HG03520 (cell line): ENCODE measurements around the gene UBE2O.
A peak's percentile ranks its signal among the peaks of the same experiment; 100 is the strongest.

ENCODE experiments used
- ATAC-seq: cut with Tn5 transposase; IDR thresholded peaks from one replicate; pipeline ENCODE4 v1.9.1; 2021; ENCODE audit warnings: mild to moderate bottlenecking, moderate library complexity; ENCODE audit not compliant: unreplicated experiment

The UBE2O gene

DNA sequence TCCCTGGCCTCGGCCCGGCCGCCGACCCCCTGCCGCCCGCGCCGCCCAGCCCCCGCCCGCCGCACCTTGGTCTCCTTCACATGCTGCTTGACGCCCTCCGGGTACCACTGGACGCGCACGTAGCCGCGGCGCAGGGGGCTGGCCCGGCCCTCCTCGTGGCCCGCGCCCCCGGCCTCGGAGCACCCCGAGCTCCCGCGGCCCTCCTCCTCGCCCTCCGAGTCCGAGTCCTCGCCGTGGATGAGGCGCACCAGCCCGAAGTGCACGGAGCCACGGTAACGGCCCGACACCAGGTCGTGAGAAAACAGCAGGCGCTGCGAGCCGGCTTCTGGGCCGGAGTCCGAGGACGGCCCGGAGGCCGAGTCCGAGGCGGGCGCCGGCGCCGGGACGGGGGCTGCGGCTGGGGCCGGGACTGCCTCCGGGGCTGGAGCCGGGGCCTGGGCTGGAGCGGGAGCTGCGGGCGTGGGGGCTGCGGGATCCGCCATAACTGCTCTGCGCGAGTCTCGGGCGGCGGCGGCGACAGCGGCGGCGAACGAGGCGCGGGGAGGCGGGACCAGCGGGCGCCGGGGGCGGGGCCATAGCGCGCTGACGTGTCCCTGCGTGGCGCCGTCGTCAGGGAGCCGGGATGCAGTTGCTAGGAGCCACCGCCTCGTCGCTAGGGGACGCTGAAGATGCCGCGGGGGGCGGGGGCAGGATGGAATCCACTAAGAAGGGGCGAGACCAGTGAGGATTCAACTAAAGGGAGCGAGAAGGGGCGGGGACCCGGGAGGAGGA, at the start of gene UBE2O:
Gene UBE2O, minus strand, starts transcription at position 493 of the 771 bp plus-strand sequence. Its CDS starts 11 bp downstream, at position 482.
- ATAC-seq = peak; percentile 90

DNA sequence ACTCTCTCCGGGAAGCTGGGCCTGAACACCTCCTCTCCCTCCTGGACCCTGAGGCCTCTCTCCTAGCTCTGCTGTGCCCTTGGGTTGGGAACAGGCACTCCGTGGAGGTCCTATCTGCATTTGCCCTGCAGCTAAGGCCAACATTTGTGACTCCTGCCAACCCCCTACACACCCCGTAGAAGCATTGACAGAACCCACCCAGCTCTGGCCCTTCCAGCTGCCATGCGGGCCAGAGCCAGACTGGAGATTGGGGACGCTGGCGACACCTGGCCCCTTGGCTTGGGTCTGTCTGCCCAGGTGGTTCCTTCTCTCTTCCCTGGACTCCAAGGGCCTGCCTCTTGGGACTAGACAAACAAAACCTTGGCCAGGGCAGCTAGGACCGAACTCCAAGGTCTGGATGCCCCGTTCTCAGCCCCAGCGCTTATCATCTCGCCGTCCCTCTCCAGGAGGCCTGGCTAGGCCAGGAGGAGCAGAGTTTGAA, 48.9 kb upstream of the UBE2O start:
- ATAC-seq = no peak

GRCh38 chr17:76501018-76501826, 48.3 kb upstream of the UBE2O start, which contains the start of gene RHBDF2:
RHBDF2 (minus strand) TSS chr17:76501423; CDS start chr17:76481524, 19,899 bp downstream.
- peak; percentile 59 for ATAC-seq

DNA sequence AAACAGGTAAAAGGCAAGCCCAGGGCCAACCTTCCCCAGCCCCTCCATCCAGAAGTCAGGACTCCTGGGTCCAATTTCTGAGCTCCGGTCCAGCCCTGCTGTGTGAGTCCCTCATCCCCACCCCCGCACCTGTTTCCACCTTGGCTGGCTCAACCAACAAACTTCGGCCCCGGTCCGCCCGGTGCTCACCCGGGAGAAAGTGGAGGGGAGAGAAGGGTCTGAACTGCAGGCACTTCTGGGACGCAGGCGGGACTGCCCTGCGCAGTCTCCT, 47.7 kb upstream of the UBE2O start:
- peak; percentile 13 for ATAC-seq

- no peak for ATAC-seq
Measured at GRCh38 chr17:76500074-76500746, 47.3 kb upstream of the UBE2O start.

DNA sequence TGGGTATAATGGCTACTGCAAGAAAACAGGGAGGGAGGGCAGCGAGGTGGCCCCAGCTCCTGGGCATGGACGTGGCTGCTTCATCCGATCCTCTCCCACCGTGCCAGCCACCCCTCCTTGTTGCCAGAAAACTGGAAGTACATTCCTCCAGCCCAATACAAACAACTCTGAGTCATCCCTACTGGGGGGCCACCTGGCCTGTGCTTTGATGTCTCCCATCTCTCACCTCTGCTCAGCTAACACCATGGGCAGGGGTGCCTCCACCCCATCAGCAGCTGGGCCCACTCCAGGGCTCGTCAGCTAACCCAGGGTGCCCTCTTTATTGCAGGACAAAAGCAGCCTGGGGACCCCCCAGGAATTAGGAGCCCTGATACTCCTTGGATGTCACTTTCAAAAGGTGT, 46.3 kb upstream of the UBE2O start:
- ATAC-seq = no peak

GRCh38 chr17:76498876-76499251, 45.9 kb upstream of the UBE2O start:
- no peak for ATAC-seq

- no peak for ATAC-seq
Measured at GRCh38 chr17:76497979-76498875, 45.3 kb upstream of the UBE2O start.

GRCh38 chr17:76497699-76497978, 44.7 kb upstream of the UBE2O start:
- no peak for ATAC-seq

DNA sequence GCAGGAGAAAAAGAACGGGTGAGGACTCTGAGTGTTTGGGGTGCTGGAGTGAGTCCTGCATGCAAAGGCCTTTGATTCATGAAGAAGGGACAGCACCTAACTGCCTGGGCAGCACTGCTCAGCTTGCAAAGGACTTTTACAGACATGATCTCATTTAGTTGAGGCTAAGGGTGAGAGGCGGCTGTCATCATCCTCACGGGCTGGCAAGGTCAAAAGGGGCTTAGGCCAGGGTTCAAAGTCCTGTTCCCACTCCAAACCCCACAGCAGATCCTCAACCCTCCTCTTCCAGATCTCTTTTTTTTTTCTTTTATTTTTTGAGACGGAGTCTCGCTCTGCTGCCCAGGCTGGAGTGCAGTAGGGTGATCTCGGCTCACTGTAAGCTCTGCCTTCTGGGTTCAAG, 43.5 kb upstream of the UBE2O start:
- no peak for ATAC-seq

DNA sequence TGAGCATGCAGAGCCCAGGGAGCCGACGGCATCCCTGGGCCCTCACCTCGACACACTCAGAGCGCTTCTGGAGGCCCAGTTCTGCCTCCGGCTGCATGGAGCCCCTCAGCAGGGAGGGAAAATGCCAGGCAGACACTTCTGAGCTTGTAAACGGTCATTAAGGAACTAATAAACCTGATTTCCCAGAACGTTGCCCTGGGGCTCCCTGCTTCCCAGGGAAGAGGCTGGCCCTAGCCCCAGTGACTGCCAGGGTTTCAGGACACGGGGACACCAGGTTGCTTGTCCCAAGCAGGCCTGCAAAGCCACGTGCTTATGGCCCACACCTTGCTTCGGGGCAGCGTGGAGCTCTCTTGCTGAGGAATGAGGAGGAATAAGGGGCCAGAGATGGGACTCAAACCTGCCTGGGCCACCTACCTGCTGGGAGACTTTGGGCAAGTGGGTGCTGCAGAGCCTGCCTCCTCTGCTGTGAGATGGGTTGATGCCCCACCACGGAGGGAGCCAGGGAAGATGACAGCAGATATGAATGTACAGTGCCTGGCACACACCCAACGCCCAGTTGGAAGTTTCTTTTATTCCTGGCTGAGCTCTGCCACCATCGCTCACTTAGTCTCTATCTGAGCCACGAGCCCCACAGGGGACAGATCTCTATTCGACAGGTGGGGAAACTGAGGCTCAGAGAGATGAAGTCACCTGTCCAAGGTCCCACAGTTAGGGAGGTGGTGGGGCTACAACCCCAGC, 42.9 kb upstream of the UBE2O start:
- ATAC-seq = no peak

- ATAC-seq = no peak
Measured at GRCh38 chr17:76493505-76494167, 40.7 kb upstream of the UBE2O start.

DNA sequence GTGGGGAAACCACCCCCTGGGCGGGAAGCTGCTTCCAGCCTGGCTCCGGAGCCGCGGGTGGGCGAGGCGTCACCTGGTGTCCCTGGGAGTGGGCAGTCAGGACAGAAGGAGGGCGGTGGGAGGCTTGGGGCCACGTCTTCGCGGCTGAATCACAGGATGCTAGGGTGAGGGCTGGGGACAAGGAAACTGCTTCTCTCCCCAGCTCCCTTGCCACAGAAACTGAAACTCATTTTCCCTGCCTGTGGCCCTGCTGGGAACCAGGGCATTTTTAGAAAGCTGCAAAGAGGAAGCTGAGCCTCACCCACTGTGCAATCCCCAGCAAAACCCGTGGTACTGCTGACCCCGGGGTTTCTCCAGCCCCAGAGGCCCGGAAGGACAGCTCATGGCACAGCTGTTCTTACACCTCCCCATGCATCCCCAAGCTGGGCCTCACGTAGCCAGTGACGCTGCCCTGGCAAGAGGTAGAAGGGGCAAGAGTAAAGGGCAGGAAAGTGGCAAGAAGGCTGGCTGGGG, 40.1 kb upstream of the UBE2O start:
- ATAC-seq = peak; percentile 36

GRCh38 chr17:76492123-76492988, 39.4 kb upstream of the UBE2O start:
- peak; percentile 27 for ATAC-seq

GRCh38 chr17:76491271-76492122, 38.5 kb upstream of the UBE2O start:
- ATAC-seq = no peak

GRCh38 chr17:76490112-76490710, 37.3 kb upstream of the UBE2O start:
- no peak for ATAC-seq
